GM12878 (cell line): ENCODE results near the gene RASAL1. TPM values are rescaled to one million over a fixed set of nuclear protein-coding genes. Genes with fewer than 3 reads are reported as not detected.

Experiments used
- ATAC-seq: fragments of 200-7000 bp; cut with Tn5 transposase; 3 replicates; pipeline ENCODE4 v1.9.1; 2020; ENCODE audit warnings: mild to moderate bottlenecking, moderate library complexity
- BruUV-seq: library from RNA; stranded (reverse); fragments of 400-500 nt; replicated peaks from 2 replicates; lab custom pipeline; 2021; lab: Mats Ljungman, UMichigan
- CTCF ChIA-PET: fragments of 300-600 bp; sonication (Branson Sonifier 250); formaldehyde crosslinking; extraction: SDS; loops from one replicate; lab custom pipeline; 2021; ENCODE audit warnings: inconsistent platforms; lab: Yijun Ruan, JAX
- POLR2A ChIA-PET: fragments of 350-600 bp; formaldehyde crosslinking; extraction: SDS; loops from one replicate; lab custom pipeline; 2021; ENCODE audit warnings: inconsistent platforms; lab: Charles Lee
- RAD21 ChIA-PET: fragments of 300-600 bp; sonication (Branson Sonifier 250); formaldehyde crosslinking; loops from one replicate; lab custom pipeline; 2023; ENCODE audit warnings: antibody characterized with exemption; ENCODE audit not compliant: unreplicated experiment; lab: Charles Lee
- SMC1A ChIA-PET: fragments of 300-600 bp; sonication (Branson Sonifier 250); formaldehyde crosslinking; loops from one replicate; lab custom pipeline; 2023; ENCODE audit not compliant: unreplicated experiment, uncharacterized antibody; lab: Charles Lee
- DNase-seq: peaks from one replicate; pipeline ENCODE4 v3.0.0-alpha.2; 2011; ENCODE audit warnings: low read depth, low spot score
- FAIRE-seq: peaks from 3 replicates; lab custom pipeline; 2011; peaks lifted over from hg19 to GRCh38; lab: Jason Lieb, UNC
- H2AFZ ChIP-seq: 2 replicates; pipeline ENCODE4 v1.6.0; 2011; ENCODE audit warnings: low read depth, low read length, control low read depth; ENCODE audit not compliant: control insufficient read depth
- H3K27ac ChIP-seq: 2 replicates; pipeline ENCODE4 v1.5.1; 2011; ENCODE audit warnings: control low read depth; ENCODE audit not compliant: control insufficient read depth, insufficient read depth
- H3K27me3 ChIP-seq, 2 experiments: replicated peaks in 1 of 2; 2 replicates each; pipeline versions ENCODE4 v1.6.0 to v1.6.1; 2011; ENCODE audit warnings: low read length in 1 of 2; ENCODE audit not compliant: control insufficient read depth in 2 of 2, insufficient read depth in 2 of 2
- H3K36me3 ChIP-seq, 2 experiments: 2 replicates each; pipeline ENCODE4 v1.5.1; 2011; ENCODE audit warnings: low read length in 1 of 2; ENCODE audit not compliant: control insufficient read depth in 2 of 2, insufficient read depth in 2 of 2
- H3K4me1 ChIP-seq: 2 replicates; pipeline ENCODE4 v1.6.1; 2011; ENCODE audit warnings: mild to moderate bottlenecking, low read length, moderate library complexity, mixed read lengths; ENCODE audit not compliant: control insufficient read depth, insufficient read depth
- H3K4me2 ChIP-seq: 2 replicates; pipeline ENCODE4 v1.6.0; 2011; ENCODE audit warnings: control low read depth; ENCODE audit not compliant: control insufficient read depth, insufficient read depth
- H3K4me3 ChIP-seq: fragments of 200-600 bp; sonication (generic); 2 replicates; pipeline ENCODE4 v1.5.1; 2016
- H3K79me2 ChIP-seq: 2 replicates; pipeline ENCODE4 v1.6.0; 2011; ENCODE audit warnings: low read length; ENCODE audit not compliant: control insufficient read depth, insufficient read depth
- H3K9ac ChIP-seq: 2 replicates; pipeline ENCODE4 v1.8.0; 2011; ENCODE audit warnings: low read length, control low read depth, mixed read lengths; ENCODE audit not compliant: control insufficient read depth, insufficient read depth
- H3K9me3 ChIP-seq: replicated peaks from 3 replicates; pipeline ENCODE4 v1.5.1; 2011; ENCODE audit warnings: mild to moderate bottlenecking, low read length; ENCODE audit not compliant: control insufficient read depth, insufficient read depth
- H4K20me1 ChIP-seq: 2 replicates; pipeline ENCODE4 v1.6.0; 2011; ENCODE audit not compliant: control insufficient read depth, insufficient read depth
- CHD4 ChIP-seq: fragments of 200-600 bp; sonication (generic); IDR thresholded peaks from 2 replicates; pipeline ENCODE4 v1.6.1; 2016; ENCODE audit warnings: mild to moderate bottlenecking
- CTCF ChIP-seq, 3 experiments: IDR thresholded peaks in 2 of 3; conservative IDR thresholded peaks in 1 of 3; 2 replicates each; pipeline ENCODE4 v1.5.1; 2011; ENCODE audit warnings: low read depth in 3 of 3, low read length in 3 of 3, mild to moderate bottlenecking in 3 of 3, control low read depth in 2 of 3, moderate library complexity in 2 of 3, inconsistent platforms in 1 of 3, mixed read lengths in 1 of 3; ENCODE audit not compliant: control insufficient read depth in 2 of 3, insufficient read depth in 1 of 3; ENCODE audit errors: extremely low read depth in 1 of 3
- FOS ChIP-seq: IDR thresholded peaks from 3 replicates; pipeline ENCODE4 v1.6.1; 2011; ENCODE audit warnings: borderline replicate concordance; ENCODE audit not compliant: insufficient read length; ENCODE audit errors: extremely low read depth
- KAT2A ChIP-seq: conservative IDR thresholded peaks from 2 replicates; pipeline ENCODE4 v1.6.1; 2011; ENCODE audit warnings: low read depth, low read length; ENCODE audit not compliant: control insufficient read depth
- MEF2B ChIP-seq: fragments of 450-650 bp; IDR thresholded peaks from 2 replicates; pipeline ENCODE4 v1.6.1; 2018; ENCODE audit warnings: mild to moderate bottlenecking, moderate library complexity; ENCODE audit not compliant: partially characterized antibody, poor library complexity, severe bottlenecking
- MTA2 ChIP-seq: fragments of 450-650 bp; IDR thresholded peaks from 2 replicates; pipeline ENCODE4 v1.6.1; 2016; ENCODE audit warnings: low read depth, mild to moderate bottlenecking, moderate library complexity
- RAD21 ChIP-seq: IDR thresholded peaks from 2 replicates; pipeline ENCODE4 v1.6.1; 2011; ENCODE audit warnings: mild to moderate bottlenecking, low read depth, low read length, moderate library complexity; ENCODE audit not compliant: insufficient read depth
- SUZ12 ChIP-seq: fragments of 200-600 bp; sonication (generic); IDR thresholded peaks from one replicate; pipeline ENCODE4 v1.6.1; 2018; ENCODE audit warnings: antibody characterized with exemption, mild to moderate bottlenecking; ENCODE audit not compliant: unreplicated experiment
- YBX1 ChIP-seq: fragments of 450-650 bp; IDR thresholded peaks from 2 replicates; pipeline ENCODE4 v1.6.1; 2016; ENCODE audit warnings: antibody characterized with exemption
- ZNF687 ChIP-seq: fragments of 450-650 bp; IDR thresholded peaks from 2 replicates; pipeline ENCODE4 v1.6.1; 2017; ENCODE audit warnings: mild to moderate bottlenecking, moderate library complexity
- WGBS: methylation state at CpG from one replicate; pipeline ENCODE4 v1.1.6; 2016; ENCODE audit warnings: low lambda C conversion rate; ENCODE audit not compliant: insufficient replicate concordance, insufficient coverage; ENCODE audit errors: missing lambda C conversion rate; 5-methylcytosine and 5-hydroxymethylcytosine counted together
- in situ Hi-C: fragments of 300-500 bp; cut with MboI; formaldehyde crosslinking; loops from 9 replicates; pipeline ENCODE4 v1.14.3; 2018; ENCODE audit warnings: mixed read lengths
- intact Hi-C: fragments of 100-400 bp; cut with micrococcal nuclease; formaldehyde crosslinking; loops from one replicate; pipeline ENCODE4 v1.14.2; 2022; ENCODE audit not compliant: unreplicated experiment
- polyA plus RNA-seq, 11 experiments: library from polyadenylated mRNA; depleted of rRNA in 4 of 11; unstranded in 6 of 11; stranded (reverse) in 5 of 11; fragments of >200 nt; fragmentation: Nextera tagmentation in 4 of 11; fragmentation: Illumina TruSeq in 1 of 11; extraction: Ambion mirVana in 4 of 11; extraction: Trizol in 1 of 11; gene quantifications; 1 replicate in 1 of 11; 2 replicates in 10 of 11; pipeline versions ENCODE4 v1.2.1 to v1.2.3, GENCODE V29; 2011 to 2016; ENCODE audit warnings: inconsistent platforms in 2 of 11, missing spikeins in 2 of 11, low read depth in 1 of 11
- total RNA-seq, 4 experiments: library from RNA; depleted of rRNA in 3 of 4; stranded (reverse); fragments of >200 nt in 3 of 4; fragmentation: Illumina TruSeq in 1 of 4; extraction: Trizol in 1 of 4; gene quantifications; 2 replicates each; pipeline versions ENCODE4 v1.2.1 to v1.2.3, GENCODE V29; 2013 to 2021

RASAL1 gene
- total and polyA plus RNA-seq, 10 of the 15 experiments (the other 5 are each of a cell fraction or from before 2014, with no cell fraction given): 0.12 to 1.0 (median 0.52) TPM; not detected in 6

- Histone ChIP-seq H4K20me1 (no peaks in the 10 kb centered on the region), H3K27me3 (no peaks in the 10 kb centered on the region; a peak in 2 of 4 replicates), H3K4me3 (no peak overlapping the region), H3K9ac (no peak overlapping the region), H3K79me2 (no peaks in the 10 kb centered on the region), H3K36me3 (no peaks in the 10 kb centered on the region), H3K4me1 (peaks cover 3% of the 10 kb centered on the region; the same call in 1 of the 2 replicates), H3K27ac (no peak overlapping the region), H3K9me3 (no peaks in the 10 kb centered on the region), H3K4me2 (no peak overlapping the region), H2AFZ (no peak overlapping the region)
- ChIA-PET RAD21 (interaction anchor here (0.9 to 2.1 kb wide), 3 partner anchors 23 to 82 kb away, joined by 3 to 7 read pairs (median 3); no protein-coding TSS in a partner anchor), CTCF (interaction anchor here (0.9 to 3.5 kb wide), 10 partner anchors 23 to 230 kb away, joined by 3 to 14 read pairs (median 3); no protein-coding TSS in a partner anchor), SMC1A (interaction anchor here (1.1 to 1.2 kb wide), 2 partner anchors 26 to 43 kb away, joined by 4 read pairs; no protein-coding TSS in a partner anchor), POLR2A (no interaction called here)
- no peak for DNase-seq
- peak; percentile 75 for ATAC-seq
- intact Hi-C loops (no loop called here), in situ Hi-C loops (no loop called here)
- no peak for TF ChIP-seq FOS
- 0 out of 2 replicates have a peak, but pooled peaks have one; percentile 0 for TF ChIP-seq ZNF687
- no peak for TF ChIP-seq SUZ12
- TF ChIP-seq MEF2B: peak; percentile 0
- 0 out of 2 replicates have a peak, but pooled peaks have one; percentile 13 for TF ChIP-seq MTA2
- no peak for TF ChIP-seq YBX1
- no peak for TF ChIP-seq KAT2A
- TF ChIP-seq CTCF (IDR thresholded peaks at IDR 0.05 in 2 of 3, conservative IDR thresholded peaks at IDR 0.05 in 1 of 3; ENCODE audit: control insufficient read depth in 2 of 3, extremely low read depth in 1 of 3, insufficient read depth in 1 of 3, low read depth in 3 of 3, low read length in 3 of 3): peak; percentile 29 to 41 (median 32); a peak in 4 of 6 replicates
- TF ChIP-seq RAD21: 0 out of 2 replicates have a peak, but pooled peaks have one; percentile 7
- TF ChIP-seq CHD4: no peak
- WGBS: 3% methylated on average over 18 of the region's 18 CpGs
- no TSS peak for BruUV-seq
- no peak for FAIRE-seq
These were observed 5.0 kb downstream of the RASAL1 start for GRCh38 chr12:113130457-113131135.
